ENCODE data around the gene ARFGAP2.

GRCh38 chr11:47121731-47122130 lies 54.9 kb downstream of the ARFGAP2 start:
- TF ChIP-seq EZH2 (IDR thresholded peaks at IDR 0.05) (no peak), POLR2AphosphoS5 (IDR thresholded peaks at IDR 0.05; ENCODE audit: borderline replicate concordance, low read depth, low read length) (no peak)
